Measurements from ENCODE around the gene ISOC2.

The ISOC2 gene

GRCh38 chr19:55489711-55490477 lies 28.5 kb upstream of the ISOC2 start:
- no peak overlapping the region for H3K4me3 ChIP-seq (ENCODE audit: low read length)
- no peak for TF ChIP-seq CTCF (IDR thresholded peaks at IDR 0.05; ENCODE audit: insufficient read depth, low read depth, low read length, missing control alignments)
- DNase-seq (ENCODE audit: low read depth) = no peak

- no peak overlapping the region for H3K4me3 ChIP-seq (ENCODE audit: low read length)
- no peak for DNase-seq (ENCODE audit: low read depth)
- TF ChIP-seq CTCF (IDR thresholded peaks at IDR 0.05; ENCODE audit: insufficient read depth, low read depth, low read length, missing control alignments) = no peak
These were observed 27.7 kb upstream of the ISOC2 start for GRCh38 chr19:55488986-55489710.

- H3K4me3 ChIP-seq (ENCODE audit: low read length) = no peak within 1 kb of the TSS
- no peak for DNase-seq (ENCODE audit: low read depth)
- no peak for TF ChIP-seq CTCF (IDR thresholded peaks at IDR 0.05; ENCODE audit: insufficient read depth, low read depth, low read length, missing control alignments)
These were observed 26.7 kb upstream of the ISOC2 start, which contains the start of gene SSC5D for GRCh38 chr19:55487924-55488687. Gene SSC5D (plus strand): TSS chr19:55488436. CDS start chr19:55488590, 154 bp downstream.

- H3K4me3 ChIP-seq (ENCODE audit: low read length) = no peak overlapping the region
- peak; percentile 87 for DNase-seq (ENCODE audit: low read depth)
- TF ChIP-seq CTCF (IDR thresholded peaks at IDR 0.05; ENCODE audit: insufficient read depth, low read depth, low read length, missing control alignments) = no peak
These were observed 25.8 kb upstream of the ISOC2 start for GRCh38 chr19:55486971-55487923.

GRCh38 chr19:55486043-55486970 lies 24.9 kb upstream of the ISOC2 start:
- no peak for TF ChIP-seq CTCF (IDR thresholded peaks at IDR 0.05; ENCODE audit: insufficient read depth, low read depth, low read length, missing control alignments)
- no peak for DNase-seq (ENCODE audit: low read depth)
- no peak overlapping the region for H3K4me3 ChIP-seq (ENCODE audit: low read length)
